Kidney epithelial cell (primary cell): ENCODE measurements around the gene PAQR5. TPM values are rescaled to one million over a fixed set of nuclear protein-coding genes. Genes with fewer than 3 reads are reported as not detected.

ENCODE experiments used
- DNase-seq: peaks from one replicate; pipeline ENCODE4 v3.0.0-alpha.2; 2010; ENCODE audit warnings: low read depth
- H3K27me3 ChIP-seq: 2 replicates; pipeline ENCODE4 v1.6.0; 2011; ENCODE audit warnings: low read length; ENCODE audit not compliant: control insufficient read depth, insufficient read depth
- H3K36me3 ChIP-seq: 2 replicates; pipeline ENCODE4 v1.5.1; 2011; ENCODE audit warnings: low read length; ENCODE audit not compliant: control insufficient read depth, insufficient read depth
- H3K4me3 ChIP-seq: 2 replicates; pipeline ENCODE4 v1.5.1; 2011; ENCODE audit warnings: low read depth, mild to moderate bottlenecking, control low read depth, low read length
- CTCF ChIP-seq: IDR thresholded peaks from 2 replicates; pipeline ENCODE4 v1.5.1; 2011; ENCODE audit warnings: mild to moderate bottlenecking, moderate library complexity, low read length, control low read depth, inconsistent platforms; ENCODE audit not compliant: insufficient read depth, poor library complexity, severe bottlenecking
- total RNA-seq: library from RNA; depleted of rRNA; stranded (reverse); fragments of >200 nt; gene quantifications from 2 replicates; pipeline ENCODE4 v1.2.3, GENCODE V29; 2015

The PAQR5 gene
- total RNA-seq, 1 donor from 2014 or later = 9.7 TPM

- Histone ChIP-seq H3K27me3 (peaks cover 12% of the 10 kb centered on the region), H3K4me3 (no peak overlapping the region), H3K36me3 (no peaks in the 10 kb centered on the region)
- peak; percentile 9 for TF ChIP-seq CTCF
- DNase-seq = no peak
Measured at GRCh38 chr15:69303337-69304181, 4.8 kb downstream of the PAQR5 start.

GRCh38 chr15:69304182-69304545 is 5.5 kb downstream of the PAQR5 start:
- DNase-seq = peak; percentile 88
- no peak for TF ChIP-seq CTCF
- no peaks in the 10 kb centered on the region for H3K36me3 ChIP-seq
- no peak overlapping the region for H3K4me3 ChIP-seq
- peaks cover 11% of the 10 kb centered on the region for H3K27me3 ChIP-seq

DNA sequence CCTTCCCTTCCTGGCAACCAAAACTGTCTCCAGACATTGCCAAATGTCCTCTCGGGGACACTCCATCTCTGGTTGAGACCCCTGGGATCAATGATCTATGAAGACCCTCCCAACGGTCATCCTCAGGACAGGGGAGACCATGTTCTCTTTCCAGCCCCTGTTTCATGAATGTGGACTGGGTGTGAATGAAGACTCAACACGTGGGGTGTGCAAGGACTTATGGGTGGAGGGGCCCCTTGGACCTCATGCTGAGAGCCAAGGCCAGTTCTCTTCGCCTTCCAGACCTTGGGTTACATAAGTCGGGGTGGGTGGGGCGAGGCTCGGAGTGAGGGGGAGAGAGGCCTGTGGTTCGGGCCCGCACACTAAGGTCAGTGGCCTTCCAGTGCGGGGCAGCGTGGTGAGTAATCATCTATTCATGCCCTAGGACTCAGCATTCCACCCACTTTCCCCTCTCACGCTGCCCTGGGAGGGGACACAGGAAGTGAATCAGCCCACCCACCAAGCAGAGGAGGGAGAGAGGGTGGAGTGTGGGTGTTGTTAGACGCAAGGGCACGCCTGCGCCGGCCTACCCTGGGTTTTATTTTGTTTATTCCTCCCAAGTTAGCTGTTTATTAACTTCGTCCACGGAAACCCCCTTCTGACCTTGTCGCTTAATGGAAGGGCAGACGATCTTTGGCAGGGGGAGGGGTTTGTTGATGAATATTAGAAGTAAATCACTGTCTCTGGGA is 6.7 kb downstream of the PAQR5 start:
- DNase-seq = peak; percentile 50
- Histone ChIP-seq H3K36me3 (no peaks in the 10 kb centered on the region), H3K27me3 (no peaks in the 10 kb centered on the region), H3K4me3 (no peak overlapping the region)
- no peak for TF ChIP-seq CTCF

DNA sequence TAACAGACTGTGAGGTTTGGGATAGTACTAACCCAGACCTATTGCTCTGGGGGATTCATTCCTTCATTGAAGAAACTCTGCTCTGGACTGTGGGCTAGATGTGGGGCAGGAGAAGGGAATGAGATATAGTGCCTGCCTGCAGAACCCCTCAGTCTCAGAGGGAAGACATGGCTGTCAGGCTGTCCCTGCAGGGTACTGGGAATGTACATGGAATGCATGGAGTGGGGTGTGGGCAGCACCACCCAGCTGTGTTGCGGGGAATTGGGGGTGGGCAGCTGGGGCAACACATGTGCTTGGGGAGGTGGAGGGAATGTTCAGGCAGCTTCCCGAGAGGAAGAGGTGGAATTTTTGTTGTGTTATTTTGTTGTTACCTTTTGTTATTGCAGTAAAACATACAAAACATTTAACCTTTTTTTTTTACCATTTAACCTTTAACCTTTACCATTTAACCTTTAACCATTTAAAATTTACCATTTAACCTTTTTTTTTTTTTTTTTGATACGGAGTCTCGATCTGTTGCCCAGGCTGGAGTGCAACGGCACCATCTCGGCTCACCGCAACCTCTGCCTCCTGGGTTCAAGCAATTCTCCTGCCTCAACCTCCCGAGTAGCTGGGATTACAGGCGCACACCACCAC is 7.3 kb downstream of the PAQR5 start:
- Histone ChIP-seq H3K4me3 (no peak overlapping the region), H3K27me3 (no peaks in the 10 kb centered on the region), H3K36me3 (no peaks in the 10 kb centered on the region)
- no peak for DNase-seq
- TF ChIP-seq CTCF = no peak

DNA sequence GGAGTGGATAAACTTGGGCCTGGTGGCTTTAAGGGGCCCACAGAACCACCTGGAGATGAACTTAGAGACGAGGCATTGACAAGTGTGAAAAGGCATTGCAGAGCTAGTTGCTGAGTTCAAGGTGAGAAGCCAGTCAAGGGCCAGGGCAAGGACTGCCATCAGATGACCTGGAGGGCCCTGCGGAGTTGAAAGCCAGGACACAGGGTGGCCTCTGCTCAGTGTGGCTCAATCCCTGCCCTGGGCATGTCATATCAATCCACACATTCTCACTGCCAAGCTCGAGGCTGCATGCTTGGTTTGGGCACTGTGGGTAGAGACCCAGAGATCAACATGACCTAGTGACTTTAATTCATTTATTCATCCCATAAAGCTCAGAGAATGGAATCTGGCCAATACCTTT is 9.2 kb downstream of the PAQR5 start:
- Histone ChIP-seq H3K27me3 (no peaks in the 10 kb centered on the region), H3K4me3 (no peak overlapping the region), H3K36me3 (no peaks in the 10 kb centered on the region)
- TF ChIP-seq CTCF = no peak
- DNase-seq = no peak
